ENCODE results near the gene LONRF2.

LONRF2 gene

DNA sequence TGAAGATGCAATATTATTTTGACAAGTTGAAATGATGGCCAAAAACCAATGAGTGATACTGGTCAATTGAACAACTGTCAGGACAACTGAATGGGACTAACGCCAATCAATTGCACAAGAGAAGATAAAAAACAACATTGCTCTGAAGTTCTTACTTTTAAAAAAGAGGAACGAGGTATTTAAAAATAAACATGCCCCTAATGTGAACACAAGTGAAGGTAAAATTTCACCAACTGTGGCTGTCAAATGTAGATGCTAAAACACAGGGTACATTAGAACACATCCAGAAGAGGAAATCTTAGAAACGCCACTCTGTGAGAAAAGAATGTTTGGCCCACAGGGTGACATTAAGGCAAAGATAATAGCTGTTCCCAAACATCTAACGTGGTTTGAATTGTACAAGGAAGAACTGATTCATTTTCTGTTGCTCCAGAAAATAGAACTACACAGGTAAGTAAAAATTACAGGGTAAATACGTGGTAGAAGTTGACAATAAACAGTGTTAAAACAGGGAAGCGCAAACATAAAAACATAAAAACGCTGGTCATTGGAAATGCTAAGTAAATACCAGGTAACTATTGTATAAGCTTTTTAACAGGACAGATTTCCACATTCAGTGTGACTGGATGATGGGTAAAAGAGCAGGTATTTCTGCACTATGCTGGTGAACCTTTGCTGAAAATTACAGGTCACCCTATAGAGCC is 20.3 kb downstream of the LONRF2 start:
- DNase-seq (ENCODE audit: low spot score) = no peak

DNA sequence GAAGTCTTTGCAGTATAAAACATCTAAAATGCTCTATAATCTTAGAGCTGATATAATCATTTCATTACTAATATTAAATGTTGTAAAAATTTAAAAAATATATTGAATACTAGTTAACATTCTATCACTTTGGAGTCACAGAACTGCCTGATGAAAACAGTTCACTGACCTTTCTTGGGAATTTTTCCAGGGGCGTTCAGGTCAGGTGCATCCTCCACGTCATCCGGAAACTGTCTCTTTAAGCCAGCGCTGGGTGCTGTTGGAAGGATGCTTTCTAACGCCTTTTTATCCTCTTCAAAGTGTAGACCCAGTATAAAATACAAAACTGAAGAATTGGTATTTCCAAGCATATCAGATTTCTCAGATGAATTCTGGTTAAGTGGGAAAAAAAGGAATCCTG is 22.8 kb downstream of the LONRF2 start:
- no peak for DNase-seq (ENCODE audit: low spot score)

DNA sequence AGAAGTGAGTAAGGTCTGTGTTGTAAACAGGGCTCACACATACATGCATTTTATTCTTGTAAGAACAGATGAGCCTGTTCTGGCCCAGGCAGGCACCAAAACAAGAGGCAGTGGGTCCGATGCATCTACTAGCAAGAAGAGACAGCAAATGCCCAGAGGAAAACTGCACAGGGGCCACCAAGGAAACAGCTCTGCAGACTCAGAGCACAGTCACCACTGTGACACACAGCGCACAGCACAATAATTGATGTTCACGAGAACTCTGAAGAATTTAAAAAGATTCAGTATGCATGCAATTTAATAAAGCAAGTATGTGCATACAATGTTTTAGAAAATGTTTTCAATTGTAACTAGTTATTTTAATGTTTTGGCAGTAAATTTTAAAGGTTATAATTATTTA is 24.8 kb downstream of the LONRF2 start:
- DNase-seq (ENCODE audit: low spot score) = no peak

DNA sequence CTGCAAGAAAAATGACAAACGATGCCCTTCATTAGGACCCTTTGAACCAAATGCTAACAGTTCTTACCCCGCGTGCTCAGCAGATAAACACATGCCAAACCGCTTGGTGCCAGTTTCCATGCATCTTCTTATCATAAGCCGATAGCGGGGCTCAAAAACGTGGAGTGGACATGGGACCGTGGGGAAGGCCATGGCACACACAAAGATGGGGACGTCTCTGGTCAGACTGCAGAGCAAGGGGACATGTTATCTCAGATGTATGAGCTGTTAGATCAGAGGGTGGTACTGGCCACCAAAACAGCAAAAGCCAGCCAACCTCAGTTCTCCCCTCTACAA is 28.2 kb downstream of the LONRF2 start:
- DNase-seq (ENCODE audit: low spot score) = no peak

DNA sequence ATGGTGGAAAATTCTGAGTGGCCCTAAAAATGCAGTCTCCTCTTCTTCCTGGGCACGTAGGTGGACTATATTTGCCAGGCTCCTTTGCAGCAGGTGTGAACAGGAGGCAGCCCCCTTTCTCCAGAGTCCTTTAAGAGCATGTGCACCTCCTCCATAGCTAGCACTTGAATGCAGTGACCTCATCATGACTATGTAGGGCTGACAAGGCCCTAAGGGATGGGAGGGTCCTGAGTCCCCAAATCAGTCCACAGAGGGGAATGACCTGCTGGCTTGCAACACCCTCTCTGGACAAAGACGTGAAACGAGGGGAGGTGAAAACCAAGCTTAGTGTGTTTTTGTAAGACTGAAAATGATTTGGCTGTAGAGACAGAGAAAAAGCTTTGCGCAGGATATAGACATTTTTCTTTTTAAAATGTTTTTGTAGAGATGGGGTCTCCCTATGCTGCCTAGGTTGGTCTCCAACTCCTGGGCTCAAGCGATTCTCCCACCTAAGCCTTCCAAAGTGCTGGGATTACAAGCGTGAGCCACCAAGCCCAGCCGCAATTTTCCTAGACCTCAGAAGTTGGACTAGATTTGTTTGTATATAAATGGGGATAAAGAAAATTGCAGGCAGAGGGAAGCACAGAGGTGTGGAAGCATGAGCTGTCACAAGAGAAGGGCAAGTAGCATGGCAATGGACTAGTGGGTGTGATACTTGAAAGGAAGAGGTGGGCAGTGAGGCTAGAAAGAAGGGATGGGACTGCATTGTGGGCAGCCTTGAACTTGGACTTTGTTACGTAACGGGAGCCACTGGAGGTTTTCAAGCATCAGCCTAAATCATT is 28.8 kb downstream of the LONRF2 start:
- no peak for DNase-seq (ENCODE audit: low spot score)

DNA sequence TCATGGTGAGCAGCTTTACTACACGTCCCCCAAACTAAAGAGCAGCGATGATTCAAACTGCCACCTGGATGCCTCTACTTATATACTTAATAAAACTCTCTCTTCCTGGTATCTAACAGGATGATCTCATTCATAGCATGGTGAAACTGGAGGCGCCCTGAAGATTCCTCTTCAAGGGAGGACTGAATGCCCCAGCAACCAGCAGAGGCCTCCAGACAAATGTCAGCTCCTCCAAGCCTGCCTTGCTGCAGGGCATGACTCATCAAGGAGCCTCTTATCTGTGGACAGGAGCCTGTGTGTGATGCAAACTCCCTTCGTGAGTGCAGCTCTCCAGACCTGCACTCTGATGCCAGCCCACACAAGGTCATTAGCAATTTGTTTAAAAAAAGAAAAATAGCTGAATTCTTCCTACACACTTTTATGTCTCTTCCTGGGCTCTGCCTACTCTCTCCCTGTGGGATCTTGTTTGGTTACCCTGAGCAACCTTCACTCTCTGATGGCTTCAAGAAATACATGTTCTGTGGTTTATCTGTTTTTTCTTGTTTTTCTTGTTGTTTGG is 30.2 kb downstream of the LONRF2 start:
- DNase-seq (ENCODE audit: low spot score) = peak; percentile 39

DNA sequence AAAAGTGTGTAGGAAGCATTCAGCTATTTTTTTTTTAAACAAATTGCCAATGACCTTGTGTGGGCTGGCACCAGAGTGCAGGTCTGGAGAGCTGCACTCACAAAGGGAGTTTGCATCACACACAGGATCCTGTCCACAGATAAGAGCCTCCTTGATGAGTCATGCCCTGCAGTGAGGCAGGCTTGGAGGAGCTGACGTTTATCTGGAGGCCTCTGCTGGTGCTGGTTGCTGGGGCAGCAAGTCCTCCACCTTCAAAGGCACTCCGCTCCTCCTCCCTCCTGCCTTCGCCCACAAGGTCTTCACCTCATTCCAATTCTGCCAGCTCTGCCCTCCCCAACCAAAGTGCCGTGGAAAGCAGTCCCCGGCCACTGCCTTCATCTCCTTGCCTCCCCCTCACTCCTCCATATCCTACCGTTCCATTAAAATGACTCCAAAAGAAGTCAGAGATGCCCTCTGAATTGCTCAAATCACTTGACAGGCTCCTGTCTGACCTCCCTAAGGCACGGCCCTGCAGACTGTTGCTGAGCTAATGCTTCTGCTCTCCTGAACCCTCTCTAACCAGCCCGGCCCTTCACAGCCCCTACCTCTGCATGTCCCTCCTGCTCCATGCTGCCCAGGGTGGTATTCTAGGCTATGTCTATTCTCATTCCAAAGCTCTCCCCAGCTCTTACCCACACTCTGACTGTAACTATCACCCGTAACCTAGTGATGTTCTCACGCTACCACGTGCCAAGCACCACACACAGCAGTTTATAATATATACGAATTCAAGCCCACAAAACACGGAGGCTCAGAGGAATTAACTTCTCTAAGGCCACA is 30.9 kb downstream of the LONRF2 start:
- DNase-seq (ENCODE audit: low spot score) = peak; percentile 37

DNA sequence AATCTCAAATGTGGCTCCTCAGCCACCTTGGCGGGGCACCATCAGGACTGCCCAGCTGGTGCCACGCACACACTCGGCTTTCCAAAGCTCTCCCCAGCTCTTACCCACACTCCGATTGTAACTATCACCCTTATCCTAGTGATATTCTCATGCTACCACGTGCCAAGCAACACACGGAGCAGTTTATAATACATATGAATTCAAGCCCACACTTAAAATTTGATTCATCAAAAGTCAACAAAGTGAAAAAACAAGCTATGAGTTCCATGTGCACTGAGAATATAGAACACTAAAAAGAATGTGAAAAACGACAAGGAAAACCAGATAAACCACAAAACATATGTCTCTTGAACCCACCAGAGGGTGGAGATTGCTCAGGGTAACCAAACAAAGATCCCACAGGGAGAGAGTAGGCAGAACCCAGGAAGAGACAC is 31.6 kb downstream of the LONRF2 start:
- DNase-seq (ENCODE audit: low spot score) = no peak

DNA sequence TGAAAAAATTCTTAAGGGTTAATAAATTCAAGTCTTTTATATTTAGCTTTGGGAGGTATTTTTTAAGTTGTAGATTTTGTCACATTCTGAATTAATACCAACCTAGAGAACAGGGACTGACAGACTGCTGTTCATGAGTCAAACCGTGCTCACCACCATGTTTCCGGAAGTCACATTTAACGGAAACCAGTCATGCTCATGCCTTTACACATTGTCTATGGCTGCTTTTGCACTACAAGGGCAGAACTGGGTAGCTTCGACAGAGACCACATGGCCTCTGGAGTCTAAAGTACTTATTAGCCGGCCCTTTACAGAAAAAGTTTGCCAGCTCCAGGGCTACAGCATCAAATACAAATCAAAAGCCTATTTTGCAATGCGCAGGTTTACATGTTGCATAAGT is 33.3 kb downstream of the LONRF2 start:
- no peak for DNase-seq (ENCODE audit: low spot score)

DNA sequence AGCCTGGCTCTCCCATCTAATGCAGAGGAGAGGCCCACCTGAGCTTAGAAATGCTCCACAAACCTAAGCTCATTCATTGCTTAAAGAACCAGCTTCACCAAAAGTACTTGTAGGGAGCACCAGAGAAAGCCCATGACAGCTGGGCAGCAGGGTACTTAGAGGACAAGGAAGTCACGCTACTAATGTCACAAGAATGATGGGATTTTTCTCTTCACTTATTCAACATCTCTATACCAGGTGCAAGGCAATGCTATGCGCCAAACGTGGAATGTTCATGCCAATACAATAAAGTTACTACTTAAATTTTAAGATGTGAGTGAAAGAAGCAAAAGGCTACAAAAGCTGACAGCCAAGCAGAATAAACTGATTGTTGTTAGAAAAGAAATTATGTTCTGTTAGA is 36.0 kb downstream of the LONRF2 start:
- peak; percentile 20 for DNase-seq (ENCODE audit: low spot score)

DNA sequence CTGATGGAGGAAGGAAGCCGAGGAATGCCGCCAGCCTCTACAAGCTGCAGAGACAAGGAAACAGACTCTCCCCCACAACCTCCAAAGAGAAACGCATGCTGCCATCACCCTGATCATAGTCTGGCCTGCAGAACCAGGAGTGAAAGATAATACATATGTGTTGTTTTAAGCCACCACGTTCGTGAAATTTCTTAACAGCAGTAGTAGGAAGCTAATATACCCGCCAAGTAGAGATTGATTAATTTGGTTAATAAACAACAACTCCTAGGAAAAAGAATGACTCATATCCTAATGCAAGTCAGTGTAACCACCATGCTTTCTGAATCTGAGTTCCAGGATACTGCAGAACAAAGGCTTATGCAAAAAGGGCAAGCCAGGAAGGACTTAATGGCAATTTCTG is 36.6 kb downstream of the LONRF2 start:
- no peak for DNase-seq (ENCODE audit: low spot score)

DNA sequence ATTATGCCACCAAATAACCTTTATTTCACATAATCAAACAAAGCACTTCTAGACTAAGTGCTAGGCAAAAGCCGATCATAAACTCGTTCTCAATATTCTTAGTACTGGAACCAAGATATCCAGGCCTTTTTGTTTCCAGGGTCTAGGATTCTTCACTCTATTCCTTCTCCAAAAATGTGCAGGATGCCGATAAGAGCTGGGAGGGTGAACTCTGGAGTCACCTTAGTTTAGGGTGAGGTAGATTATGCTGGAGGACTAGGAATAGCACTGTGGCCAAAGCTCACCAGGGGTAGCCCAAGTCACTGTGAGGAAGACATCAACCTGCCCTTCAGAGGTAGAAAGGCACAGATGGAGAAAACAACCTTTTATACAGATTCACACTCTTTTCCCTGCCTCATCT is 37.3 kb downstream of the LONRF2 start:
- DNase-seq (ENCODE audit: low spot score) = no peak

DNA sequence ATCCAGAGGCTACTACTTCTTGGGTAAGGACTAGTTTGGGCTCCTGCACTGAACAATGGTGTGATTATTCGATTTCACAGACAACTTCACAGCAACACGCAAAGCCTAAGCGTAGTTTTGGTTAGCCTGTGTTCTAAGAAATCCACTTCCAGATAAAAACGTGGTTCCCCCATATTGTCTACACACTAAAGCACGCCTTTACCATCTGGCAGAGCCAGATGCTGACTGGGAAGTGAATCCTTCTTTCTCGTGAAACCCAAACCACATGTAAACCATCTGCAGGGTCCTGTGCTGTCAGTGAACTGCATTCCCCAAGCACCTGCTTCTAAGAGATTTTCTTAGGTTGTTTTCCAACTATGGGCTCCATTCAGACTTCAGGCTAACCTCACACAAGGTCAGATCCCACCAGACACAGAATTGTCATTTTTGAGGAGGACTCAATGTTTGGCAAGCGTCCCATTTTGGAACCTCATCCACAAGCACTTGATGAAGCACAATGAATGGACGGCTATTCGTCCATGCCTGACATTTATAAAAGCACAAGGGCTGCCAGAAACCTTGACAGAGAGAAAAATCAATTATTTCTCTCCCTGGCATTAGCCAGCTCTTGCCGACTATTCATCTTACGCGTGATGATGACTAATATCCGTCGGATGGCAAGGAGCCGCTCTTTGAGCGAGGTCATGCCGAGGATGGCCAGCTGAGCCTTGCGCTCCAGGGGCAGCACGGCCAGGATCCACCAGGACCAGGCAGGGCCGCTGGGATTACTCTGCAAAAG is 38.4 kb downstream of the LONRF2 start:
- peak; percentile 55 for DNase-seq (ENCODE audit: low spot score)

DNA sequence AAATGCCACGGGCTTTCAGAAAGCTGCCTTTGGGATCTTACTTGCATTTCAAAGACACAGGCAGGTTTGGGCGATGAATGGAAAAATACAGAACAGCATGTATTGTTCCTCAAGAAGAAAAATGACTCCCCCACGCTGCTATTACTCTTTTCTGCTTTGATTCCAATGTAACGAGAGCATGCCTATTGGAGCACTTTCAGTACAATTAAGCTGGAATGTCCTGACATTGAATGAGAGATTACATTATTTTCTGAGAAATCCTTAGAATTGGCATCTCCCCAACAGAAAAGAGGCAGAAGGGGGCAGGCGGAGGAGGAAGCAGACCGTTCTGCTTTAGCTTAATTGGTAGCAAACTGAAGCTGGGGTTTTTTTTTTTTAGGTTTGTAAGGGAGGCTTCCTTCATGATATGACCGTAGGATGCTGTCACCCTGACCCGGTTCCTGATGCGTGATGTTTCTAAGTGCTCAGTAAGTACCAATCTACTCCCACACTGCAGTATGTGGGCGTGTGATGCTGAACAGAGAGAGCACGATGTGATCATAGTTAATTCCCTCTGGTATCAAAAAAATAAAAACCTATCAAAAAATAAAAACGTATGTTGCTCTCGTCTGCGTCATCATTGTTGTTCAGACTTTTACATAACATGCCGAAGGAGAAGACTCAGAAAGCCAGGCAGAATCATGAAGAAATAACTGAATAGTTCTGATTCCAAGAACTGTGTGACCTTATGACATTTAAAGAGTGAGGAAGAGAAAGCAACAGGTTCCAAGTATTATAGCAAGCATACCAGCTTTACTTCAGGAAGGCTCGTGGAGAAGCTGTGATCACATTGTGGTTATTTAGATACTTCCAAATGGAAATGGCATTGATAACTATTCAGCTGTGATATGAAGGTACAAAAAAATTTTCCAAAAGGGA is 40.5 kb downstream of the LONRF2 start:
- peak; percentile 9 for DNase-seq (ENCODE audit: low spot score)

DNA sequence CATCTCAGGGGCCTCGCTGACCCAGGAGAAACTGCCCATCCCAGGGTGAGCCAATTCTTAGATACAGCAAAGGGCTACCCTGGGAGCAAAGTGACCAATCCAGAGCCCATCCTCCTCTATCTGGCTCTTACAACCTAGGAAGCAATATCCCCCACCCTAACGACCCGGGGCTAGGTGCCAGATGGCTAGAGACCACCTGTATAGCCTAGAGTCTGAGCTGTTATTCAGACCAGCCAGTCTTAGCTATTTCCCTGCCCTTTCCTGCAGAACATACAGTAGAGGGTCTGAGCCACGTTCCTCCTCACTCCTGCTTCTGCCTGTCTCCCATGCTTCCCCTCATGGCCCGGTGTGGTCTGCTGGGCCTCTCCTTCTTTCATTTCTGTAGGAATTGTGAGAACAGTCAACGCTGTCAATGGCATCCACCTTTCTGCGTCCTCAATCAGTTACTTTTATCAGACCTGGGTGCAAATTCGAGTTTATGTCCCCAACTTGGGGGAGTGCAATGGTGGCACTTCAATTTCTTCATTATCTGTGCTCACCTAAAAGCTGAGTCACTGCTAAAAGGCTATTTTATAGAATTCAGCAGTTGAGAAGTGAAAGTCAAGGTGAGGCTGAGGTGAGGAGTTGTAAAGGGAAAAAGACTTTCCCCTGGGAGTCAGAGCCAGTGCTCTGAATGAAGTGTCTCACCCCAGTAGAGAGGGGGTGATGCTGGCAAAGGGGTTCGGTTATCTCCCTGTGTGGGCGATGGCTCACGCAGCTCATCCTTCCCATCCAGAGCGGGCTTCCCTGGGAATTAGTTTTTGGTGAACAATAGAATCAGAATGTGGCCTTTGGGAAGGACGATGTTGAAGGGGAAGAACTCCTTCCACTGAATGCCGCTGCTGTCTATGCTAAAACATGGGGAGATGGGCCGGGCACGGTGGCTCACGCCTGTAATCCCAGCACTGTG is 42.4 kb downstream of the LONRF2 start:
- DNase-seq (ENCODE audit: low spot score) = no peak

DNA sequence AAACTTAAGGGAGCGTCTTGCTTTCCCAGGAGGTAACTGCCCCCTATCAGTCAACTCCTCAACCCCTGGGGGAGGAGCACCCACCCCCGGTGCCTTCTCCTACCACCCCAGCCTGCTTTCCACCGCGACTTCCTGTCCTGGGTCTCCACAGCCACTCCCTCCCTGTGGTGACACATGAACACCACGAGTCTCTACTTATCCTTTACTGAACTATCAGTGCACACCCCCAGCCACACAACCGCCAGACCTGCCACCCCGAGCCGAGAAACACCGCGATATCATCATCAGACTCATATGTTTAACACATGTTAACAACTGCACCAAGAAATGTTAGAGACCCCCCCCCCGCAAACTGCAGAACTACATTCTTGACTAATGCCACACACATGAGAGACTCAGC is 43.3 kb downstream of the LONRF2 start:
- no peak for DNase-seq (ENCODE audit: low spot score)

DNA sequence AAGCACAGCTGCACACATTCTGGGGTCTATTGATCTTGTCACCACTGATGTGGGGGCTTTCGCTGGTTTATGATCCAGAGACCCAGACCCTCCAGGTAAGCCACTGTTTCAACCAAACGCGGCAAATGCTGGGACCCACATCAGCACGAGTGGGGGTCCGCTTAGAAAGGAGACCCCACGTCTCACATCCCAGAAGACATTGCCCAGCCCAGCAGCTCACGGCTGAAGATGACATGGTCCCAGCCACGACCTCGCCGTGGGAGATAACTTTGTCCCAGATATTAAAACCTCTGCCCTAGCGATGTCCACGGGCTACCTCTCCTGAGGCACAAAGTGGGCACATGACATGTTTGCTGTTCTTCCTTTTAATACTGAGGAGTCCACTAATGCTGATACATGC is 43.8 kb downstream of the LONRF2 start:
- DNase-seq (ENCODE audit: low spot score) = no peak

DNA sequence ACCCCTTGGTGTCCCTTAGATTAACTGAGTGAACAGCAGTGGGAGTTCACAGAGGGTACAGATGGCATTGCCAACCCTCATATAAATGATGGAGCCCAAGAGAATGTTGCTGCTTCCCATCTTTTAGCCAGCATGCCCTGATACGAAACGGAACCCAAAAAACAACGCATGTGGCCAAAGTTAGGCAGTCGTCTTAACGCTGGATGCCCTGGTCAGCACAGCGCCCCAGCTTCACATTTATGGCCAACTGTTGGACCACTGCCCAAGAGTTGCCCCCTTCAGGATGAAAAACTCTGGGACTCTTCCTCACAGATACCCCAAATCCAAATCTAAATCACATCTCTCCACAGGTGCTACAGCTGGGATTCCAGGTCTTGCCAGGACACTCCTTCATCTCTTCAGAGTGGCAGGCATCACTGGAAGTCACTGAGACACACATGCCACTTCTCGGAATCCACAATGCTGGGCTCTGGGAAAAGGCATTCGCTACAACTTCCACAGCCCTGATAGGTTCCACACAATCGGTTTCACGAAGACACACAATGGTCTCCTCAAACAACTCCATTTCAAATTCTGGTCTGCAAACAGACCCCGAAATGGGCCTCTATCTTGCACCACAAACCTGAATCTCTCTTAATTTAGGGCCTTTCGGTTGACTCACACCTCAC is 44.6 kb downstream of the LONRF2 start:
- no peak for DNase-seq (ENCODE audit: low spot score)

DNA sequence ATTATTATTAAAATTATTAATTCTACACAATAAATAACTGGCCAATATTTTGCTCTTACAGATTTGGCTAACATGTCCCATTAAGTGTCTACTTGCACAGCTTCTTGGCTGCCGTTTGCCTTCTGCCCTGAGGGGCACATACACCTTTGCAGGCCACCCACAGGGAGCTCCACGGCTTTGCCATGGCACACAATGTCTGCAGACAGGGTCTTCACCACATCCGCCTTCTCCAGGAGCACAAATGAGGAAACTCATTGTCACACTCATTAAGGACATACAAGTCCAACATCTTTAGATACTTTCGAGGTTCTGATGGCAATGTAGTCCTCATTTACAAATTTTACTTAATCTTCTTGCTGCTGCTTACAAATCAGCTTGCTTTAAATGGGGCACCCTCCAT is 45.6 kb downstream of the LONRF2 start:
- DNase-seq (ENCODE audit: low spot score) = no peak
